Breast epithelium (tissue), 4 donors: ENCODE data around the gene AGPAT3. TPM values are rescaled to one million over a fixed set of nuclear protein-coding genes. Genes with fewer than 3 reads are reported as not detected.

Source experiments
- DNase-seq, 2 donors: peaks; one replicate each; pipeline ENCODE4 v3.0.0-alpha.2; 2019; ENCODE audit warnings: low spot score in 2 of 2
- H3K27ac ChIP-seq, 2 donors: fragments of 200-600 bp; sonication (generic) in 1 of 2; one replicate each; pipeline ENCODE4 v1.5.1; 2016 to 2019; ENCODE audit warnings: mild to moderate bottlenecking in 1 of 2
- H3K27me3 ChIP-seq, 2 donors: fragments of 200-600 bp; sonication (generic) in 1 of 2; one replicate each; pipeline versions ENCODE4 v1.5.1 to v1.6.0; 2017 to 2019; ENCODE audit warnings: control low read depth in 1 of 2, mild to moderate bottlenecking in 1 of 2
- H3K36me3 ChIP-seq: fragments of 200-600 bp; one replicate; pipeline ENCODE4 v1.5.1; 2019
- H3K4me1 ChIP-seq, 2 donors: fragments of 200-600 bp; sonication (generic); one replicate each; pipeline ENCODE4 v1.5.1; 2016 to 2019; ENCODE audit warnings: control low read depth in 1 of 2
- H3K4me3 ChIP-seq, 3 donors: fragments of 200-600 bp; sonication (generic); 1 replicate in 2 of 3; 2 replicates in 1 of 3; pipeline ENCODE4 v1.5.1; 2016 to 2019; ENCODE audit warnings: mild to moderate bottlenecking in 3 of 3, moderate library complexity in 2 of 3
- H3K9me3 ChIP-seq, 2 donors: fragments of 200-600 bp; sonication (generic) in 1 of 2; one replicate each; pipeline ENCODE4 v1.5.1; 2016 to 2019; ENCODE audit warnings: control low read depth in 1 of 2
- POLR2A ChIP-seq: fragments of 450-650 bp; IDR thresholded peaks from one replicate; pipeline ENCODE4 v1.6.1; 2016; ENCODE audit warnings: antibody characterized with exemption, mild to moderate bottlenecking, moderate library complexity
- POLR2AphosphoS5 ChIP-seq, 3 donors: sonication (generic); formaldehyde crosslinking; IDR thresholded peaks; one replicate each; pipeline ENCODE4 v1.6.1; 2017; ENCODE audit warnings: antibody characterized with exemption in 3 of 3
- intact Hi-C: fragments of 100-400 bp; cut with DNase I; formaldehyde crosslinking; loops from one replicate; pipeline ENCODE4 v1.15.1; 2023; ENCODE audit warnings: low total_unique reads
- total RNA-seq, 3 donors: library from RNA; depleted of rRNA; stranded (reverse); fragments of >200 nt; gene quantifications; one replicate each; pipeline ENCODE4 v1.1.0, GENCODE V29; 2016
- TF ChIP-seq, protein P1 (sequence below), 3 donors: fragments of 450-650 bp; IDR thresholded peaks; one replicate each; pipeline ENCODE4 v1.5.1; 2016 to 2017; ENCODE audit warnings: antibody characterized with exemption in 3 of 3, mild to moderate bottlenecking in 3 of 3, moderate library complexity in 3 of 3

AGPAT3 gene
- total RNA-seq, 3 donors from 2014 or later: 27.2 to 35.8 (median 28.2) TPM

DNA sequence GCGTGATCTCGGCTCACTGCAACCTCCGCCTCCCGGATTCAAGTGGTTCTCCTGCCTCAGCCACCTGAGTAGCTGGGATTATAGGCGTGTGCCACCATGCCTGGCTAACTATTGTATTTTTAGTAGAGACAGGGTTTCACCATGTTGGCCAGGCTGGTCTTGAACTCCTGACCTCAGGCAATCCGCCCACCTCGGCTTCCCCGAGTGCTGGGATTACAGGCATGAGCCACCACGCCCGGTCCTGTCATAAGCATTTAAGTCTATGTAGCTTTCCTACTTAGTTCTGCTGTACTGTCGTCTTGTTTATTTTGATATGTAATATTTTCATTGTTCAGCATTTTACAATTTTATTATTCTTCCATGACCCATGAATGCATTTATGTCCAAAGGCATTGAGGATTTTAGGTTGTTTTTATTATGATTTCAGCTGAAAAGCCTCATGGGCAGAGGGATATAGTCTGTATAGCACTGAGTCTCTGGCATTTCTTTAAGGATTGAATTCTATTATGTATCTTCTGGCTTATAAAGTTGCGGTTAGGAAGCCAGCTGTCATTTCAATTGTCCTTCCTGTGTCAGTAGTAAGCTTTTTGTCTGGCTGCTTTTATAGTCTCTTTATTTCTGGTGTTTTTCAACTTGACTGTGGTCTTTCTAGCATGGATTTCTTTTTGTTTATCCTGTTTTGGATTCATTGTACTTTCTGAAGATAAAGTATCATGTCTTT is 9.2 kb downstream of the AGPAT3 start:
- no peaks in the 10 kb centered on the region for H3K9me3 ChIP-seq
- no peak overlapping the region for H3K4me3 ChIP-seq
- DNase-seq: no peak
- H3K27me3 ChIP-seq: no peaks in the 10 kb centered on the region
- no peaks in the 10 kb centered on the region for H3K4me1 ChIP-seq
- intact Hi-C loops: no loop called here
- TF ChIP-seq POLR2A (no peak), POLR2AphosphoS5 (IDR thresholded peaks at IDR 0.05) (no peak)
- TF ChIP-seq, protein P1, sequence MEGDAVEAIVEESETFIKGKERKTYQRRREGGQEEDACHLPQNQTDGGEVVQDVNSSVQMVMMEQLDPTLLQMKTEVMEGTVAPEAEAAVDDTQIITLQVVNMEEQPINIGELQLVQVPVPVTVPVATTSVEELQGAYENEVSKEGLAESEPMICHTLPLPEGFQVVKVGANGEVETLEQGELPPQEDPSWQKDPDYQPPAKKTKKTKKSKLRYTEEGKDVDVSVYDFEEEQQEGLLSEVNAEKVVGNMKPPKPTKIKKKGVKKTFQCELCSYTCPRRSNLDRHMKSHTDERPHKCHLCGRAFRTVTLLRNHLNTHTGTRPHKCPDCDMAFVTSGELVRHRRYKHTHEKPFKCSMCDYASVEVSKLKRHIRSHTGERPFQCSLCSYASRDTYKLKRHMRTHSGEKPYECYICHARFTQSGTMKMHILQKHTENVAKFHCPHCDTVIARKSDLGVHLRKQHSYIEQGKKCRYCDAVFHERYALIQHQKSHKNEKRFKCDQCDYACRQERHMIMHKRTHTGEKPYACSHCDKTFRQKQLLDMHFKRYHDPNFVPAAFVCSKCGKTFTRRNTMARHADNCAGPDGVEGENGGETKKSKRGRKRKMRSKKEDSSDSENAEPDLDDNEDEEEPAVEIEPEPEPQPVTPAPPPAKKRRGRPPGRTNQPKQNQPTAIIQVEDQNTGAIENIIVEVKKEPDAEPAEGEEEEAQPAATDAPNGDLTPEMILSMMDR (IDR thresholded peaks at IDR 0.05): no peak
- H3K27ac ChIP-seq: no peak overlapping the region
- no peaks in the 10 kb centered on the region for H3K36me3 ChIP-seq

DNA sequence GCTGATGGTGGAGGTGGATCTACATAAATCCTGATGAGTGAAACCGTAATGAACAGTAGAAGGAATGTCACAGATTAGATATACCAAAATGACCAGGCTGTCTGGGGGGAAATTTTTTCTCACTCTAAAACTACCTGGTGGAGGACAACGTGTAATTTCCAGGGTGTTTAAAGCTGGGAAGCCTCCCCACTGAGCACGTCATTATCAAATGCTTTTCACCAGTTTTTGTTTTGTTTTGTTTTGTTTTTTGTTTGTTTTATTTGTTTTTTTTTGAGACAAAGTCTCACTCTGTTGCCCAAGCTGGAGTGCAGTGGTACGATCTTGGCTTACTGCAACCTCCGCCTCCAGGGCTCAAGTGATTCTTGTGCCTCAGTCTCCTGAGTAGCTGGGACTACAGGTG is 11.6 kb downstream of the AGPAT3 start:
- Histone ChIP-seq H3K9me3 (no peaks in the 10 kb centered on the region), H3K4me3 (no peak overlapping the region), H3K4me1 (peaks cover 0 to 4% of the 10 kb centered on the region in 2 donors), H3K27ac (no peak overlapping the region), H3K36me3 (no peaks in the 10 kb centered on the region), H3K27me3 (no peaks in the 10 kb centered on the region)
- TF ChIP-seq POLR2A (no peak), POLR2AphosphoS5 (IDR thresholded peaks at IDR 0.05) (no peak)
- TF ChIP-seq, protein P1 (IDR thresholded peaks at IDR 0.05): no peak
- DNase-seq: no peak
- intact Hi-C loops: no loop called here

DNA sequence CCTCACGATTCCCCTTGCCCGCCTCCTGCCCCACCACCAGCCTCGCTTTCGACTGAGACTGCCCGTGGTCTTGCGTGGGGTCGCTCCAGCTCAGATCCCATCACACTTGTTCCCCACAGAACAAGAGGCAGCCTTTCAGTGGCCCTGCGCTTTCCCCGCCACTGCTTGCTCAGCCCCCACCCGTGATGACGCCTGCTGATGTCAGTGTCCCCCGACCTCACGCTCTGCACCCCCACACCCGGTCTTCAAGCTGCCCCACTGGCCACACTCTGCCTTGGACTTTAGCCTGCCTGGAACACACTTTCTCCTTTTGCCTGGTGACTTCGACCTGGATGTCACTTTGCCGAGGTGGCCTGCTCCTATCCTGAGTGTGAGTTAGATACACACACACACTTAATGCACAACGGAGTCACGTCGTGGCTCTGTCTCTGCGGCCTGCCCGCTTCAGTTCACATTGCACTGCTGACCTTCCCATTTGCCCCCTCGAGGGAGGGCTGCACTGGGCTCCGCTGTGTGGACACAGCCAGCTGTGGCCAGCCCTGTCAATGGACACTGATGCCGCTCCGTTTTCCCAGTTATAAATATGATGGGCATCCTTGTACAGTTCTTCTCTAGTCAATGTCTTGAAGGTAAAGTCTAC is 13.0 kb downstream of the AGPAT3 start:
- Histone ChIP-seq H3K4me1 (peaks cover 0 to 4% of the 10 kb centered on the region in 2 donors), H3K9me3 (no peaks in the 10 kb centered on the region), H3K27me3 (no peaks in the 10 kb centered on the region), H3K4me3 (no peak overlapping the region), H3K27ac (no peak overlapping the region), H3K36me3 (no peaks in the 10 kb centered on the region)
- no peak for TF ChIP-seq POLR2AphosphoS5 (IDR thresholded peaks at IDR 0.05)
- TF ChIP-seq, protein P1 (IDR thresholded peaks at IDR 0.05): no peak
- TF ChIP-seq POLR2A: no peak
- no peak for DNase-seq
- intact Hi-C loops: no loop called here

DNA sequence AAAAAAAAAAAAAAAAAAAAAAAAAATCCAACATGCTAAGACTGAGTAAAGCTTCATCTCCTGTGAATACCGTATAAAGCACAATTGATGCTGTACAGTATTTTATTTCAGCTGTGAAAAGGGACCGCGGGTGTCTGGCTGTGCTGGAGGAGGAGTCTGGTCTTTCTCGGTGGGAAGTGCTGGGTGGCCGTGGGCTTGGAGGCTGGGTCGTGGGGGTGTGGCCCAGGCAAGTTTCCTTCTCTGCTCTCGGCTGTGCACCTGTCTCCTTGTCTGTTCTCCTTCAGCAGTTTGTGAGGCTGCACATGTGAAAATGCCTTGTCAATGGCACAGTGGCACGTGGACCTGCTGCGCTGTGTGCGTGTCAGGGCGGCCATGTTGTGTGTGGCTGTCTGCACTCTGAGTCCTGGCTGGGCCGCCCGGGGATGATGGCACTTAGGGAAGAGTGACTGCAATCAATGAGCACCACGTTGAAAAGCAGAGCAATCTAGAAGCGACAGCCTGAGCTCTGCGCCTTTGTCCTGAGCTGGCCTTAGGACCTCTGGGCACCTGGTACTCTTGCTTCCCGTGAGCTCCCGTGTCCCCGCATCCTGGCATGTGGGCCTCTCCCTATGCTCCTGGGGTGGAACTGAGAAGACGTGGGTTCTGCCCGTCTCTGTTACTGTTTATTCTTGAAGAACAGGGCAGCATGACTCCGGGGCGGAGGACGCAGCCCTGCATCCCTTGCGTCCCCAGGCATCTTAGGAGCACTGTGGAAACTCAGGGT is 14.5 kb downstream of the AGPAT3 start:
- no peak overlapping the region for H3K4me3 ChIP-seq
- no peaks in the 10 kb centered on the region for H3K27me3 ChIP-seq
- intact Hi-C loops: no loop called here
- DNase-seq: no peak
- no peaks in the 10 kb centered on the region for H3K9me3 ChIP-seq
- H3K36me3 ChIP-seq: no peaks in the 10 kb centered on the region
- TF ChIP-seq, protein P1 (IDR thresholded peaks at IDR 0.05): no peak
- no peak for TF ChIP-seq POLR2AphosphoS5 (IDR thresholded peaks at IDR 0.05)
- no peak for TF ChIP-seq POLR2A
- peaks cover 4% of the 10 kb centered on the region in 2 donors for H3K4me1 ChIP-seq
- peak overlapping the region; percentile 51 to 52 for H3K27ac ChIP-seq
